NCI-H748 (cell line): Measurements from ENCODE around the gene NFKB1.
"Not testable (repeated sequence)": the region's sequence is repeated elsewhere in the genome, so short reads cannot be mapped to it uniquely, and the experiment has no call there.

Source experiments
- DNase-seq: peaks from one replicate; lab custom pipeline; 2025; ENCODE audit not compliant: unreplicated experiment; lab: John Stamatoyannopoulos, UW

Gene NFKB1

DNA sequence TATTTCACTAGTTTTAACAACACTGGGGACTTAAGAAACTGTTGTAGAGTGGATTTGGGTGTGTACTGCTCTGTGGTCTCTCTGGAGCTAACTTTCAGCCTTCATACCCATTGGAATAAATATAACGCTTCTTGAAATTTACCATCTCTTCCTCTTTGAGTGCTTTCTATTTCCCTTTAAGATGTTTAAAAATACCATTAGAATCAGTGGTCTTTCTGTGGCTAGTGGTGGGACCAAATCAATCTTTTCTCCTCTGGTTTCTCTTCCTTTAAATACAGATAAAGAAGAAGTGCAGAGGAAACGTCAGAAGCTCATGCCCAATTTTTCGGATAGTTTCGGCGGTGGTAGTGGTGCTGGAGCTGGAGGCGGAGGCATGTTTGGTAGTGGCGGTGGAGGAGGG lies 92.0 kb downstream of the NFKB1 start:
- no peak for DNase-seq

- DNase-seq: no peak
Observed at GRCh38 chr4:102594000-102594399, 92.8 kb downstream of the NFKB1 start.

DNA sequence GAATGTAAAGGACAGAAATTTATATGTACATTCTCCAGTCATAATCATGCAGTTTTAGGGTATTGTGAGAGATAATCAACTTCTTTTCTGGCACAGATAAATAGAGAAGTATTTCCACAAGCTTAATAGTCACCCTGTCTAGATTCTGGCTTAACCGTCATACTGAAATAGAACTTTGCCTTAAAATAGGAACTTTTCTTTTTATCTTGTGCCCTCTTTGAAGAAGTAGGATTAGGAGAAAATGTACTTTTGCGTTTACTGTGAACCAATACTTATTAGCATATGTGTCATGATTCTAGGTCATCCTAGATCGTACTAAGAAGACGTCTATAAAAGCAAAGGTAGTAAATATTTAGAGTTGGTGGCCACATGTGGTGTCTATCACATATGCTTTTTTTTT lies 95.4 kb downstream of the NFKB1 start:
- DNase-seq: no peak

DNA sequence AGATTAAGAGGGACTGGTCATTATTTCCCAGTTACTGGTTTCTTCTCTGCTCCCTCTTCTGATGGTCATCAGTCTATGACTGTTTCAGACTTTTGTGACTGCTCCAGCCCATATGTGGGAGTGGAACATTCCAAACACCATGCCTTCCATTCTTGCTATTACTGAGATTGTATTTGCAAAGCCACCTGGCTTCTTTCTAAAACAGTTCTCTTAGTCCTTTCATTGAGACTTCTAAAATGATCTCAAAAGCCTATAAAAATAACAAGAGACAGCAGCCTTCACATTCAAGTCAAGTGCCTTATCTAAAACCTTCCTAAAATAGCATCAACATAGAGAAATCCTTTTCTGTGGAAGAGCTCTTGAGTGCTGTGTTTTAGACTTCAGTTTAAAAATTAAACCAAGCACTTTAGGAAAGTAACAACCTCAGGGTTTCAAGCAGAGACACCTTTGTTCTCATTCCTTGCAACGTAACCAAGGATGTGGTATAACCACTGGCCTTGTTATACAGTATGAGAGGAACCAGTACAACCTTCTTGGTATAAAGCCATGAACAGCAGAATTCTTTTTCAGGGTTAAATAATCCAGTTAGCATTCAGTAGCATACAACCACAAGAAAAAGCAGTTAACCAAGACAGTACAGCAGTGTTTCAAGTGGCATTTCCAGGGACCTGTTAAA lies 97.1 kb downstream of the NFKB1 start:
- no peak for DNase-seq

- no peak for DNase-seq
Observed at GRCh38 chr4:102598762-102599374, 97.7 kb downstream of the NFKB1 start.

GRCh38 chr4:102599455-102599854 lies 98.3 kb downstream of the NFKB1 start:
- DNase-seq: no peak

- DNase-seq: no peak
Observed at GRCh38 chr4:102599886-102600285, 98.7 kb downstream of the NFKB1 start.

DNA sequence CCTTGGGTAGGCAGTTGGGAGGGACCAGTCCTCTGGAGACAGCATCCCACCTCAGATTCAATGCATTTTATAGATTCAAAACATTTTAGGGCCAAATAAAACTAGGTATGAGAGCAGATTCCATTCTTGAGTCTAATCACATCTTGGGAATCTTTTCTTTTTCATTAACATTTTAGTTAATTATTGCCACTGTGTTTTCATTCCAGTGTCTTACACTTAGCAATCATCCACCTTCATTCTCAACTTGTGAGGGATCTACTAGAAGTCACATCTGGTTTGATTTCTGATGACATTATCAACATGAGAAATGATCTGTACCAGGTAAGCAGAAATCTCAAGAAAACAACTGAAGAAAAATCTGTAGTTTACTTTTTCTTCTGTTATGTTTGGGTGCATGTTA lies 99.5 kb downstream of the NFKB1 start:
- DNase-seq: no peak

DNA sequence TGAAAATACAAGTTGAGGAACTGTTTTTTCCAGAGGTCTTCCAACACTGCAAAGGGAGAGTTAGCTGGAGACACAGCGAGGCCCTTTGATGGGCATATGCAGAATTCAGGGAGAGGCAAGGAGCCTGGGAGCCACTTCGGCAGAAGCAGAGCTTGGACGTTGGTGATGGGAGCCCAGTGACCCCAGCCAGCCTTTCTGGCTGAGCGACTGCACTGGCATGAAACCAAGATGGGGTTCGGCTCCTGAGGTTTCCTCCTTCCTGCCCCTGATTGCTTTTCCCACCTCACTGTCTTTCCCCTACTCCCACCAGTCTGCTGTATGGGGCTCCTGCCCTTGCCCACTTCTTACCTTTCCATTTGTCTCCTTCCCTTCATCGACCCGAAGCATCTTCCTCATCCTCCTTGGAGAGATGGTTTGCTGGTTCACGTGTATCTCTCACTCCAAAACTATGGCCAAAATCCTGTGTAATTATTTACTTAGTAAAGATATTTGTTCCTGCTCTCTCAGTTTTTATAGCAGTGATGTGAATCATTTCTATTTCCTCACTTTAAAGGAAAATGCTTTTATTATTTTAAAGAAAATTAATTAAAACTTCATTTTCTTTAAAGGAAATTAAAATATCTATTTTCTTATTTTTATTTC lies 100.5 kb downstream of the NFKB1 start:
- no peak for DNase-seq

GRCh38 chr4:102604222-102604940 lies 103.2 kb downstream of the NFKB1 start:
- DNase-seq: no peak

DNA sequence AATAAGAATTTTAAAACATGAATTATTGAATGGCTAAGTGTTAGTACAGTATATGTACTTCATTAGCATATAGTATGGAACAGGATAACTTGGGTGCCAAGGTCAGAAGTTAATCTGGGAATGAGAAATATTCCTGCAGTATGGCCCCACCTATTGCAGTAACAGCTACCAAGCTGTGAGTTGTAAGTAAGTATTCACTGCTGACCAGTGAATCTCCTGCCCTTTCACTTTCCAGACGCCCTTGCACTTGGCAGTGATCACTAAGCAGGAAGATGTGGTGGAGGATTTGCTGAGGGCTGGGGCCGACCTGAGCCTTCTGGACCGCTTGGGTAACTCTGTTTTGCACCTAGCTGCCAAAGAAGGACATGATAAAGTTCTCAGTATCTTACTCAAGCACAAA lies 105.1 kb downstream of the NFKB1 start:
- no peak for DNase-seq

GRCh38 chr4:102606846-102607450 lies 105.8 kb downstream of the NFKB1 start:
- no peak for DNase-seq

- no peak for DNase-seq
Observed at GRCh38 chr4:102608190-102608589, 107.0 kb downstream of the NFKB1 start.

DNA sequence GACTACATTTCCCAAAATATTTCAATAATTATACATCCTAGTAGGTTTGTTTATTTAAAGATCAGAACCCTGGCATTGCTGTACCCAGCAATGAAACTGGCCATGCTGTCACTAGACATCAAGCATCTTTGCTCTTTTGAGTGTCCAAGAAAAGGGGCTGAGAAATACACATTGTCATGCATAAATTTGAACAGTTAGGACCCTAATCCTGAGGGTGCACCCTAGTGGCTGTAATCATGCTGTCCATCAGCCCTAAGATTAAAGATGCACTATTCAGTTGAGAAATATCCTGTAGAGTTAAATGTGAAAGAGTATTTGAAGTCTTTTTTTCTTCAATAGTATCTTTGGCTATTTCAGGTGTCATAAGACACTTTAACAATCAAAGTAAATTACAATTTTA lies 108.8 kb downstream of the NFKB1 start:
- peak; percentile 6 for DNase-seq

DNA sequence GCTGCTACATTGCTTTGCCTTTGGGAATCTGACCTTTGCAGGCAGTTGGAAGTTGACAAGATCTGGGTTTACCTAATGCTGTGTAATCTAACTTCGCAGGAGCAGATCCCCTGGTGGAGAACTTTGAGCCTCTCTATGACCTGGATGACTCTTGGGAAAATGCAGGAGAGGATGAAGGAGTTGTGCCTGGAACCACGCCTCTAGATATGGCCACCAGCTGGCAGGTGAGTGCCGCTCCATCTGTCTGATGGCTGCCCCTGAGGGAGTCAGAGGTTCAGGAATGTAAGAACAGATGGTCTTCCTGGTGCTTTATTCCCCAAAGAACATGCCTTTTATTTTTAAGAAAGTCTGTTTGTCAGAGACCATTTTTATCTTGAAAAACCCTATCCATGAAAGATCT lies 109.3 kb downstream of the NFKB1 start:
- no peak for DNase-seq

- DNase-seq: no peak
Observed at GRCh38 chr4:102612210-102612609, 111.1 kb downstream of the NFKB1 start.

DNA sequence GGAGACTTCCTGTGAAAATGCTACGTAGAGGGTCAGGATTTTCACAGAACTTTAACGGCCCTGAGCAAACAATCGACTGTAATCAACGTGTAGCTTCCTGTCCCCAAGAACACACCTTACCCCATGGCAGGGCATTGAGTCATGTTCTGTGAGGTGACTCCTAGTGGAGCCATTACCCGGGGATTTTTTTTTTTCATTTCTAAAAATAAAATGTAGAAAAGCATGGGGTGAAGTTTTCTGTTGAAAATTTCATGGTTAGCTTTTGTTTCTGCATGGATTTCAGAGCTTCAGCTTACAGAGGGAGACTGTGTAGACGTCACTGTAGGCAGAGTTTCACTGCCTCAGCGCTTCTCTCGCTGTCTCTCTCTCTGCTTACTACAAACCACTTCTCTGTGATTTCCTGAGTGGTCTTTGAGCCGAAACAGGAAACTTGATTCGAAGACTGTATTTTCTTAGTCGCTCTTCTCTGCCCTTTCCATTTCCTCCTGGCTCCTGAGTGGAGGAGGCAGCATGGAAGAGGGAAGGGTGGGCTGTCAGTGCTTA lies 111.7 kb downstream of the NFKB1 start:
- no peak for DNase-seq

- DNase-seq: no peak
Observed at GRCh38 chr4:102614801-102615200, 113.6 kb downstream of the NFKB1 start.

GRCh38 chr4:102616636-102617035 lies 115.5 kb downstream of the NFKB1 start:
- peak; percentile 73 for DNase-seq

DNA sequence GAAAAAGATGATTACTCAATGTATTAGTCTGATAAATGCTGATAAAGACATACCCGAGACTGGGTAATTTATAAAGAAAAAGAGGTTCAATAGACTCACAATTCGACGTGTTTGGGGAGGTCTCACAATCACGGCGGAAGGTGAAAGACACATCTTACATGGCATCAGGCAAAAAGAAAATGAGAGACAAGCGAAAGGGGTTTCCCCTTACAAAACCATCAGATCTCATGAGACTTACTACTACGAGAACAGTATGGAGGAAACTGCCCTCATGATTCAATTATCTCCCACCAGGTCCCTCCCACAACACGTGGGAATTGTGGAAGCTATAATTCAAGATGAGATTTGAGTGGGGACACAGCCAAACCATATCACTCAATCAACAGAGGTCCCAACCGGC lies 117.9 kb downstream of the NFKB1 start:
- DNase-seq: not testable (repeated sequence)
